Measurements from ENCODE around the gene CCL25.

Gene CCL25

GRCh38 chr19:8110931-8111330 is 58.4 kb downstream of the CCL25 start:
- DNase-seq (ENCODE audit: low read depth): no peak

GRCh38 chr19:8111376-8111775 is 58.8 kb downstream of the CCL25 start:
- no peak for DNase-seq (ENCODE audit: low read depth)

All from activated T-cell treated with anti-CD3 and anti-CD28 coated beads for 24 hours (primary cell).